ENCODE data around the gene UNC13C.

- TF ChIP-seq CTCF (conservative IDR thresholded peaks at IDR 0.05 in 1 of 2, IDR thresholded peaks at IDR 0.05 in 1 of 2; ENCODE audit: extremely low read depth in 1 of 2, insufficient read depth in 1 of 2, low read depth in 1 of 2, low read length in 2 of 2) = no peak
- no peak for TF ChIP-seq EZH2 (IDR thresholded peaks at IDR 0.05; ENCODE audit: borderline replicate concordance, low read length)
These were observed 219.8 kb downstream of the UNC13C start for GRCh38 chr15:54197995-54198394.
